ENCODE data around the gene BCL11B. TPM values are rescaled to one million over a fixed set of nuclear protein-coding genes. Genes with fewer than 3 reads are reported as not detected.

The BCL11B gene
- total and polyA plus RNA-seq, 2 of the 8 experiments (the other 6 are each of a cell fraction or from before 2014, with no cell fraction given) = 0.63 to 5.9 TPM

DNA sequence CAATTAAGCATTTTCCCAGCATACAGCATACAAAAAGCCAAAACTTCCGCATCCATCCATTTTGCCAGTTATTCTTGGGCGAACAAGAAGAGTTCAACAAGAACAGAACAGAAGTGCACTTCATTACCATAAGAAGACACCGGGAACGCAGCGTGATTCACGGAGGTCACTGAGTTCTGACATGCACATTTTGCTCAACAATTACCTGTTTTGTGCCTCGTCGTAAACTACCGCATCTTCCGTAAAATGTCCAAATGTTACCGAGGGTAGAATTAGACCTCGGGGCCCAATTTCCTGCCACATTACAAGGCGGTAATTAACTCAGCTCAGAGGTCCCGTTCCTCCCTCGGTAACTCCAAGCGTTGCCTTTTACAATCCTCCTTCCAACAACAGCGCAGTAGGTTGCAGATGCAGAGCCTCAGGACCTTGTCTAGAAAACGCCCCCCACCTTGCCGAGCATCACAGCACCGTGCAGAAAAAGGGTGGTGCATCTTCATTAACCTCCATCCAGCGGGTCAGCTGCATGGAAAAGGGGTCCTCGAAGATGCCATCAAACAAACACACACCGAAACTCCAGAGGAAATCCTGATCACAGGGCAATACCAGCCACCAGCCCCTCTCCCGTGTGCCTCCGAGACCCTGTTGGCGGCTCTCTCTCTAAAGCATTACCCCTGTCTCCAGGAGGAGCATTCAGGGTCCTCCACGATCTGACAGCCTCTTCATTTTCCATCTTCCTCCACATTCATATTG, 125.2 kb downstream of the BCL11B start:
- WGBS, 2 experiments (ENCODE audit: extremely low coverage in 1 of 2, insufficient coverage in 1 of 2, insufficient read length in 1 of 2, insufficient replicate concordance in 2 of 2, low coverage in 1 of 2, low lambda C conversion rate in 2 of 2, missing lambda C conversion rate in 1 of 2) = 89% methylated on average over 27 of the region's 27 CpGs; no CpG with 5 or more reads in 1 of the 2 experiments
- DNase-seq (ENCODE audit: low read depth in 1 of 2, low spot score in 2 of 2) = no peak
- no peak for FAIRE-seq

More for the DNA sequence above, 125.2 kb downstream of the BCL11B start:
- Histone ChIP-seq H3K4me2 (ENCODE audit: insufficient read depth in 1 of 2, low read depth in 2 of 2, low read length in 2 of 2) (no peak overlapping the region), H3K4me3 (ENCODE audit: extremely low read depth in 1 of 4, insufficient read depth in 2 of 4, low read depth in 3 of 4, low read length in 4 of 4) (no peak overlapping the region), H3K79me2 (ENCODE audit: control insufficient read depth in 1 of 2, insufficient read depth in 2 of 2, low read length in 2 of 2) (no peaks in the 10 kb centered on the region), H2BK15ac (ENCODE audit: low read length) (no peak overlapping the region), H2BK120ac (replicated peaks; ENCODE audit: low read depth, low read length) (no peak overlapping the region), H3K23me2 (ENCODE audit: low read depth, low read length) (no peaks in the 10 kb centered on the region), H3K27me3 (replicated peaks in 1 of 4; ENCODE audit: control insufficient read depth in 3 of 4, extremely low read depth in 1 of 4, insufficient read depth in 3 of 4, low read length in 3 of 4) (no peaks in the 10 kb centered on the region), H3K36me3 (ENCODE audit: control insufficient read depth in 2 of 4, insufficient read depth in 4 of 4, low read length in 3 of 4) (no peaks in the 10 kb centered on the region), H3K79me1 (ENCODE audit: low read depth, low read length) (no peaks in the 10 kb centered on the region), H3K9me3 (ENCODE audit: insufficient read depth in 2 of 2, low read depth in 1 of 2, low read length in 1 of 2) (no peaks in the 10 kb centered on the region), H2BK5ac (ENCODE audit: low read depth, low read length) (no peak overlapping the region), H3K4ac (replicated peaks; ENCODE audit: insufficient read length, low read depth, low read length) (no peak overlapping the region), H2BK20ac (ENCODE audit: low read length) (no peak overlapping the region), H3K18ac (ENCODE audit: extremely low read depth, low read length) (no peak overlapping the region), H3K14ac (ENCODE audit: insufficient read length) (no peak overlapping the region), H4K5ac (ENCODE audit: insufficient read length, low read depth, low read length) (no peak overlapping the region), H4K20me1 (replicated peaks in 1 of 2; ENCODE audit: control insufficient read depth in 1 of 2, insufficient read depth in 2 of 2, low read length in 2 of 2) (peaks cover 0 to 1% of the 10 kb centered on the region in 2 experiments), H3K56ac (replicated peaks; ENCODE audit: insufficient read length, low read depth, low read length) (no peak overlapping the region), H3K23ac (ENCODE audit: insufficient read length) (no peak overlapping the region), H2AFZ (ENCODE audit: low read length) (no peak overlapping the region), H4K91ac (replicated peaks; ENCODE audit: insufficient read length, low read length) (no peak overlapping the region), H2BK12ac (ENCODE audit: low read depth, low read length) (no peak overlapping the region), H3K27ac (ENCODE audit: low read depth, low read length) (no peak overlapping the region), H3K9ac (replicated peaks in 1 of 4; ENCODE audit: extremely low read depth in 1 of 4, low read depth in 3 of 4, low read length in 3 of 4) (no peak overlapping the region), H4K8ac (ENCODE audit: extremely low read depth, insufficient read depth, low read length) (no peak overlapping the region), H2AK5ac (ENCODE audit: low read depth, low read length) (no peak overlapping the region), H3K4me1 (replicated peaks in 1 of 4; ENCODE audit: control insufficient read depth in 3 of 4, insufficient read depth in 4 of 4, low read length in 3 of 4) (peaks cover 0 to 6% (median 3%) of the 10 kb centered on the region in 4 experiments; a peak in 4 of 7 replicates)
- POLR2A ChIA-PET (ENCODE audit: partially characterized antibody) = no interaction called here
- CTCF ChIA-PET (ENCODE audit: partially characterized antibody) = interaction anchor here (0.6 to 1.4 kb wide), 4 partner anchors 38 to 1006 kb away, joined by 3 to 5 read pairs (median 3); no protein-coding TSS in a partner anchor

Measured in H1 (cell line).